HFF-Myc (cell line): ENCODE measurements around the gene GNB3.

Experiments used
- DNase-seq: peaks from one replicate; pipeline ENCODE4 v3.0.0-alpha.2; 2011; ENCODE audit warnings: low read depth; ENCODE audit errors: extremely low read depth
- H3K4me3 ChIP-seq: replicated peaks from 2 replicates; pipeline ENCODE4 v1.5.1; 2011; ENCODE audit warnings: low read depth, mild to moderate bottlenecking, control low read depth, low read length
- CTCF ChIP-seq: IDR thresholded peaks from 2 replicates; pipeline ENCODE4 v1.5.1; 2012; ENCODE audit warnings: mild to moderate bottlenecking, low read depth, low read length, control low read depth; ENCODE audit errors: missing control alignments

GNB3 gene

DNA sequence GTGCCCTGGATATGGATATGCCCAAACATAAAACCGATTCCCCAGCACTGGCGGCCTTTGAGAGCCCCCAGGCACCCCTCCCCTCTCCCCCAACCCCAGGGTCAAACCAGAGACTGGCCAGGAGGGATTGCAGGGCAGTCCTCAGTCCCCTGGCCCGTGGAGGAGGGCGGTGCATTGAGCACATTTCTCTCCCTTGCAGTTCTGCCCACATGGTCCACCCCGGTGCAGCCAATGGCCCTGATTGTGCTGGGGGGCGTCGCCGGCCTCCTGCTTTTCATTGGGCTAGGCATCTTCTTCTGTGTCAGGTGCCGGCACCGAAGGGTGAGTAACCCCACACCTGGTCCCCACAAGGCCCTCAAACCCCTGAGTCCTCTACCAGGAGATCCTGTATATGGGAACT lies 22.5 kb upstream of the GNB3 start:
- DNase-seq = no peak
- TF ChIP-seq CTCF = no peak
- H3K4me3 ChIP-seq = no peak overlapping the region

GRCh38 chr12:6818645-6819044 lies 22.1 kb upstream of the GNB3 start:
- H3K4me3 ChIP-seq = no peak overlapping the region
- no peak for DNase-seq
- TF ChIP-seq CTCF = no peak

- TF ChIP-seq CTCF = no peak
Measured at GRCh38 chr12:6819106-6820030, 21.4 kb upstream of the GNB3 start.

GRCh38 chr12:6820166-6820565 lies 20.6 kb upstream of the GNB3 start:
- no peak for DNase-seq
- H3K4me3 ChIP-seq = no peak overlapping the region
- no peak for TF ChIP-seq CTCF

More at GRCh38 chr12:6819106-6820030, 21.4 kb upstream of the GNB3 start:
- no peak overlapping the region for H3K4me3 ChIP-seq
- DNase-seq = no peak

DNA sequence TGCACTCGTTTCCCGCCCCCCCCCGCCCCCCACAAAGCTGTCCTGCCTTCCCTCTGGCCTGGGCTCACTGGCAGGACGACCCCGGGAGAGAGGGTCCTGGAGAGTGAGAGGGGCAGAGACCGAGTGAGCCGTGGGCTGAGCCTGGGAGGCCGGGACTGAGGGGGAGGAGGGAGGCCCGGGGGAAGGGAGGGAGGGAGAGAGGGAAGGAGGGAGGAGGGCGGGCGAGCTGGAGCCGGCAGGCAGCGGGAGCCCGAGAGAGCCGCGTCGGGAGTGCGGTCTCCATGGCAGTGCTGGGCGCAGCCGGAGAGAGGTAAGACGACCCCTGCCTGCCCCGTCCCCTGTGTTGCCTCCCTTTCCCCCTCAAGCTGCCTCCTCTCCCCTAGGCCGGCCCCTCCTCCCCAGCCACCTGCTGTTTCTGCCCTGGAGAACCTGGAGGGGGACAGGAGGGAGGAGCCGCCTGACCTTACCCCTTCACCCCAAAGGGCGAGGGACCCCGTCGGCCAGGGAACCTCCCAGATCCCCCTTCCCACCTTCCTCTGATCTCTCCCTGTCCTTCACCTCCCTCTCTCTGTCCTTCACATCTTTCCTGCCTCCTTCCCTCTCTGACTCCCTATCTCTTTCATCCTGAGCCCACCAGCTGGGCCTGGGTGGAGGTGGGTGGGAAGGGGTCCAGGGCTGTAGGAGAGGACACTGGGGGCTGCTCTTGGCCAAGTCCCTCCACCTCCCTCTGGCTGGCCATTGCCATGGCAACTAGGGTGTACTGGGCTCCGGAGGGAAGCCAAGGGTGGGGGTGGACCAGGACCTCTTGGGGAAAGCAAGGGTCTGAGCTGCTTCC lies 18.9 kb upstream of the GNB3 start, which contains the start of gene GPR162:
Gene GPR162 (plus strand): TSS at position 231 of the 835 bp plus-strand sequence. CDS start 2,078 bp downstream, outside the sequence.
- no peak for DNase-seq
- peak within 1 kb of the TSS; percentile 43 for H3K4me3 ChIP-seq
- no peak for TF ChIP-seq CTCF

DNA sequence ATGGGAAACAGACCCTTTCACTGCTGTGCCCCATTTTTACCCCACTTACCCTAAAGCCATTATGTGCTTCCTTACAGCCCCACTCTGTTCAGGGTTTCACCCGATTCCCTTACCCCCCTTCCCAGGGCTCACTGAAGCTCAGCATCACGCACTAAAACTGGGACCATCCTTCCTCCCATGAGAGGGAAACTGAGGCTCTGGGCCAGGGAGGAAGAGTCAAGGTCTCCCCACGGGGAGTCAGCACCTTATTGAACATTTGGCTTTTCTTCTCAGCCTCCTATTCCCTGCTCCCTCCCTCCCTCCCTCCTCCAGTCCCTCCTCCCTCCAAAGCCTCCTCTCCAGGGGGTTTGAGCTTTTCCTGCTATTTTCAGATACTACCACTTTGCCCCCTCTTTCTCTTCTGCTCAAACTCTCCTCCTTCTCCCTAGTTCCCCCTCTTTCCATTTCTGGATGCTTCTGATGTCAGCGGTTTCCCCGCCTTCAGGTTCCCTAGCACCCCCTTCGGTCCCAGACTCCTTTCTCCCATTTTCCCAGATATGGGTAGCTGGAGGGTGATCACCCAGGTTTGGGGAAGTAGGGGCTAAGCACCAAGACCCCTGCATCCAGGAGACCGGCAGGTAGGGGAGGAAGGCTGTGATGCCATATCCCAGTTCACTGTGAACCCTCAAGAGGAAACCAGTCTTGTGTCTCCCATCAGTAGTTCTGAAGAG lies 18.1 kb upstream of the GNB3 start:
- peak overlapping the region; percentile 43 for H3K4me3 ChIP-seq
- TF ChIP-seq CTCF = no peak
- DNase-seq = no peak
